Adrenal gland (tissue), 5 donors: ENCODE measurements around the gene PGM1.

Experiments used
- POLR2A ChIP-seq, 2 donors: fragments of 450-650 bp; IDR thresholded peaks; one replicate each; pipeline ENCODE4 v1.6.1; 2017; ENCODE audit warnings: antibody characterized with exemption in 2 of 2, mild to moderate bottlenecking in 2 of 2, moderate library complexity in 1 of 2
- TF ChIP-seq, protein P1 (sequence below), 6 experiments: fragments of 450-650 bp in 4 of 6; fragments of 200-600 bp in 2 of 6; sonication (generic) in 1 of 6; IDR thresholded peaks; 1 replicate in 5 of 6; 2 replicates in 1 of 6; pipeline versions ENCODE4 v1.5.1 to v1.8.0; 2016 to 2021; ENCODE audit warnings: antibody characterized with exemption in 6 of 6, mild to moderate bottlenecking in 2 of 6, moderate library complexity in 1 of 6
- donor health status: DM: no; HTN: no; CAD: no.

DNA sequence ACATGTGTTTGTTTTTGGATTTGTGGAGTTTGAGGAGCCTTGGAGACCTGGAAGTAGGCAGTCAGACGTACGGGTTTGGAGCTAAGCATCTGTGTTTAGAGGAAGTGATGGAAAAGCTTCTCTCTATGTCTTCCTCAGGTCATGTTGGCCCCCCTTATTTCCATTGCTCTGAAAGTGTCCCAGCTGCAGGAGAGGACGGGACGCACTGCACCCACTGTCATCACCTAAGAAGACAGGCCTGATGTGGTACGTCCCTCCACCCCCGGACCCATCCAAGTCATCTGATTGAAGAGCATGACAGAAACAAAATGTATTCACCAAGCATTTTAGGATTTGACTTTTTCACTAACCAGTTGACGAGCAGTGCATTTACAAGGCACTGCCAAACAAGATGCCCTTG is 66.2 kb downstream of the PGM1 start:
- no peak for TF ChIP-seq POLR2A (IDR thresholded peaks at IDR 0.05)
- TF ChIP-seq, protein P1, sequence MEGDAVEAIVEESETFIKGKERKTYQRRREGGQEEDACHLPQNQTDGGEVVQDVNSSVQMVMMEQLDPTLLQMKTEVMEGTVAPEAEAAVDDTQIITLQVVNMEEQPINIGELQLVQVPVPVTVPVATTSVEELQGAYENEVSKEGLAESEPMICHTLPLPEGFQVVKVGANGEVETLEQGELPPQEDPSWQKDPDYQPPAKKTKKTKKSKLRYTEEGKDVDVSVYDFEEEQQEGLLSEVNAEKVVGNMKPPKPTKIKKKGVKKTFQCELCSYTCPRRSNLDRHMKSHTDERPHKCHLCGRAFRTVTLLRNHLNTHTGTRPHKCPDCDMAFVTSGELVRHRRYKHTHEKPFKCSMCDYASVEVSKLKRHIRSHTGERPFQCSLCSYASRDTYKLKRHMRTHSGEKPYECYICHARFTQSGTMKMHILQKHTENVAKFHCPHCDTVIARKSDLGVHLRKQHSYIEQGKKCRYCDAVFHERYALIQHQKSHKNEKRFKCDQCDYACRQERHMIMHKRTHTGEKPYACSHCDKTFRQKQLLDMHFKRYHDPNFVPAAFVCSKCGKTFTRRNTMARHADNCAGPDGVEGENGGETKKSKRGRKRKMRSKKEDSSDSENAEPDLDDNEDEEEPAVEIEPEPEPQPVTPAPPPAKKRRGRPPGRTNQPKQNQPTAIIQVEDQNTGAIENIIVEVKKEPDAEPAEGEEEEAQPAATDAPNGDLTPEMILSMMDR (IDR thresholded peaks at IDR 0.05): no peak
